ENCODE data around the gene PIP5K1C.

Gene PIP5K1C

DNA sequence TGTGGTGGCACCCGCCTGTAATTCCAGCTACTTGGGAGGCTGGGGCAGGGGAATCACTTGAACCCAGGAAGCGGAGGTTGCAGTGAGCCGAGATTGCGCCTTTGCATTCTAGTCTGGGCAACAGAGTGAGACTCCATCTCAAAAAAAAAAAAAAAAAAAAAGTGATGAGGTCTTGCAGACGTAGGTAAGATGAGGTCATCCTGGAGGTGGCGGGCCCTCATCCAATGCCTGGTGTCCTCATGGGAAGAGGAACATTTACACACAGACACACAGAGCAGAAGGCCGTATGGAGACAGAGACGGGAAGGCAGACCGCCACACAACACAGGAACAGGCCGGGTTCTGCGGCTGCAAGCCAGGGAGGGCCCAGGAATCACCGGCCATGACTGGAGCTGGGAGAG lies 78.0 kb downstream of the PIP5K1C start:
- DNase-seq = no peak

DNA sequence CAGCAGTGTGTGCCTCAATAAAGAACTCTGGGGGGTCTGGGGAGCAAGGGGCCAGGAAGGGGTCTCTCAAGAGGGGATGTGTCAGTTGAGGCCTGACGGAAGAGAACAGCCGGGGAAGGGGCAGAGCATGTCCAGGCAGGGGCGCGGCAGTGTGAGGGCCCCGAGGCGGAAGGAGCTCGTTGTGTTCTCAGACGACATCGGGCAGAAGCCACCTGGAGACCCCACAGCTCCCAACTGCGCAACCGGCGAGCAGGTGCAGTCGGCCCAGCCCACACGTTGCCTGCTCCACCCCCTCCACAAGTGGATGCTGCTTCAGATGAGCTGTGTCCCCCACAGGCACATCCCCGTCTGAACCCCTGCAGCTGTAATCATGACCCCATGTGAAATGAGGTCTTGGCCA lies 78.6 kb downstream of the PIP5K1C start:
- no peak for DNase-seq

DNA sequence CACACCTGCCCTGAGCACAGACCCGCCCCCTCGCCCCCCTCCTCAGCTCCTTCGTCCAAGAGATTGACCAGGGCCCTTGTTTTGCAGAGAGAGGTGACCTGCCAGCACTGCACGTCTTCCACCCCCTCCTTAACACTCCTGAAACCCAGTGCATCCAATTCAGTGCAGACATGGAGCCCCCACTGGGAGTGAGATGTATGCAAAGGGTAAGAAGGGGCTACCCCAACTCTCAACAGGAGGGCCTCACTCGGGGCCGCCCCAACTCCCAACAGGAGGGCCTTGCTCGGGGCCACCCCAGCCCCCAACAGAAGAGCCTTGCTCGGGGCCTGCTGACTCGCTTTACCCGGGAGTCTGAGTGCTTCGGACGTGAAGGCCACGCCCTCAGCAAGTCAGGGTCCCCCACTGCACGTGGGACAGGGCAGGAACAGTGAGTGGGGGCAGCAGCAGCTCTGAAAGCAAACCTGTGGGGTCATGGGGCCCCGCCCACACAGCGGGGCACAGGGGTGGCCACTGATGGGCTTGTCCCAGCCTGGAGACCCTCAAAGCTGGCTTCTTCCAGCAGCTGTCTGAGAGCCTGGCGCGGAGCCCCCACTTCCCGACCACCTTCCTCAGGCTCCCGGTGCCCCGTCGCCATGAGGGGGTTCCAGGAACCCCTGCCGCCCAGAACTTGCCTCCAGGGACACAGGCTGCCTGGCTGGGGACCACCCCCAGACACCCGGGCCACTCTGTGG lies 79.3 kb downstream of the PIP5K1C start:
- DNase-seq = no peak

DNA sequence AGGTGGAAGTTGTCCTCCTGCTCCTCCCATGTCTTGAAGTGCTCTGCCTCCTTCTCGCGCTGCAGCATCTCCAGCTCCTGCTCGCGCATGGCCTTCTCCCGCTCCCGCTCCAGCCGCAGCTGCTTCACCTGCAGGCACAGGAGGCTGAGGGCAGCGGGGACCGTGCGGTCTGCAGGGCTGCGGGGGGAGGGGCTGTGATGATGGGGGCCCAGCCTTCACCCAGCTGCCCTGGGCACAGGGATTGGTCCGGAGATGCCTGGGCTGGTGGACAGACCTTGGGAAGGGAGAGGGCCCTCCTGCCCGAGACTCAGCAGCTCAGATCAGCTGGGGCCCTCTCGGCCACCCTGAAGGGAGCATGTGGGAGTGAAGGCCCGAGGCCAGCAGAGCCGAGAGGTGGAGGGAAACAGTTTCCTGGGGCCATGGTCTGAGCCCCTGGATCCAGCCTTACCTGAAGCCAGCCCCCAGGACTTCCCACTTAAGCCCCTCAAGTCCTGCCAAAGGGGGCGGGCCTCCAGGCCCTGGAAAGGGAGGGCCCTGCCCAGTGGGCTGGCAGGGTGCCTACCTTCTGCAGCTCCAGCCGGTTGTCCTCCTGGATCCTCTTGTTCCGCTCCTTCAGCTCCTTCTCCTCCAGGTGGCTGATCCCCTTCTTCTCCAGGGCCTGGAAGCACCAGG lies 80.0 kb downstream of the PIP5K1C start:
- DNase-seq = no peak

DNA sequence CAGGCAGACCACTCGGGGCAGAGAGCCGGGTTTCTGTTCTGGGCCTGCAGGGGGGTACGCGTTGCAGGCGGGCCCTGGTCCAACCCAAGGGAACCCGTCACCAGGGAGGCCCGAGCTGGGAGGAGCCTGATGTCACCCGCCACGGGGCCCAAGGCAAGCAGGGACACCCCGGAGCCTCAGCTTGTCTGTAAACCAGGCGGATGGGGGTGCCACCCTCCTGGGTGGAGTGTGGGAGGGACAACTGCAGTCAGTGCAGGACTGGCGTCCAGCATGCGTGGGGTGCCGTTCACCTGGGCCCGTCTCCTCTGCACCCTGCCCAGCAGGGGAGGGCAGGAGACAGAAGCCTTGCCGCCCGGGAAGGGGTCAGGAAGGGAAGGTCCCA lies 80.6 kb downstream of the PIP5K1C start:
- DNase-seq = no peak

DNA sequence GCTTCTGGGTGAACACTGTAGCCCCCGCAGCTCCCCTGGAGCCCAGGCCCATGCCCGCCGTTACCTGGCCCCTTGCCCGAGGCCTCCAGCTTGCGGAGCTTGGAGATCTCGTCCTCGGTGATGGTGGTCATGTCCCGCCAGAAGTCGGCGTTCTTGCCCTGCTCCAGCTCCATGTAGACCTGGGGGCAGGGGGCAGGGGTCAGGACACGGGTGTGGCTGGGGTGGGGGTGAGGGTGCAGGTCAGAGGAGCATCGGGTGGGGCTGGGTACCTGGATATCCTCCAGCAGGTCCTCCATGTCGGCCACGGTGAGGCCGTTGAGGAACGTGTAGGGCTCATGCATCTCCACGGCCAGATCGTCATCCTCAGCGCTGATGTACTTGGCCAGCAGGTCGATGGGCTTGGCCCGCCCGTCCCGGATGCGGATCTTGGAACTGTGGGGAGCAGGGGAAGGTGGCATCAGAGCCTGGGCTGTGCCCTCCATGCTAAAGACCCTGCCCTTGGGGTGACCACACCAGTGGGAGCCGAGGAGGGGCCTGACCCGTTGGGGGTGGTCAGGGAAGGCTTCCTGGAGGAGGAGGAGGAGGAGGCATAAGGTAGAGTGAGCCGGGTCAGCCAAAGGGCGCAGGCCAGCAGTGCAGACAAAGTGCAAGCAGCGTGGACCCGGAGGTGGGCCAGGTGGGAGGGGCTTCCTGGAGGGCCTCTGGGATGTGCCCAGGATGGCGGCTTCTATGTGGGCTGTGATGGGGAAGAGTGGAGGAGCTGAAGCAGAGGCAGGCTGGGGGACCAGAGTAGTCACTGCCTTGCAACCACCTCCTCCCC lies 81.2 kb downstream of the PIP5K1C start:
- DNase-seq = no peak

DNA sequence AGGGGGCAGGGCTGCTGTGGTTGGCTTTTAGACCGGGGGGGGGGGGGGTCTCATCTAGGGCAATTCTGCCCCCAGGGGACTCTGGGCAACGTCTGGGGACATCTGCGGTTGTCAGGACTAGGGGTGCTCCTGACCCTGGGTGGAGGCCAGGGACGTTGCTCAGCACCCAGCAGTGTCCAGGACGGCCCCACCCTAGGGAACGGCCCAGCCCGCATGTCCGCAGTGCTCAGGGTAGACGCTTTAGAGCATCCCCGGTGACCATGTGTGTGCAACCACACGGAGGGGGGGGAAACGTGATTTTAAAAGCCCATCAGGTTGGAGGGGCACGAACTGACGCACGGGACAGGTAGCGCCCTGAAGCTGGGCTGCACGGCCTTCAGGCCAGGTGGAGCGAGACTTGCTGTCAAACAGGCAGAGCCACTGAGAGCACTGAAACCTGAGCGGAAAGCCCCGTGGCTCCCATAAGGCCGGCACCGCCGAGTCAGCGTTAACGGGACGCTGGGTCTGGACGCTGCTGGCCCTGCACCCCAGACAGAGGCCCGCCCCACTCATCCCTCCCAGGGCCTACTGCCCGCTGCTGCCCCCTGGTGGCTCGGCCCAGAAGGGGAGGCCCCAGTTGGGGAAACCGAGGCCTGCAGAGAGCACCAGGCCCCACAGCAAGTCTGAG lies 82.0 kb downstream of the PIP5K1C start:
- peak in 3 of 4 experiments; percentile 31 to 52 (median 36) for DNase-seq

DNA sequence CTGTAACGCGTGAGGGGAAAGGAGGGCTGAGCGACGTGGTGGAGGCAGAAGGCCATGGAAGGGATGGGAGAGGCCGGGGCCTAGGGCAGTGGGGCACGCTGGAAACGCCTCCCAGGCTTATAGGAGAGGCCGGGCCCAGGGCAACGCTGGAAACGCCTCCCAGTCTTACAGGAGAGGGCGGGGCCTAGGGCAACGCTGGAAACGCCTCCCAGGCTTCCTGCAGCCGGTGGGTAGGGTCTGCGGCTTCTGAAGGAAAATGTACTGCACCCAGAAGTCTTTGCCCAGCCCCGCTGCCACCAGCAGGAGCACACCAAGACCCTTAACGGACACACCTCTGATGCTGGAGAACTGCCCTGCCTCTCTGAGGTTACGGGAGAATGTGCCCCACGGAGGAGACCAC lies 82.8 kb downstream of the PIP5K1C start:
- peak in 1 of 4 experiments; percentile 22 for DNase-seq

DNA sequence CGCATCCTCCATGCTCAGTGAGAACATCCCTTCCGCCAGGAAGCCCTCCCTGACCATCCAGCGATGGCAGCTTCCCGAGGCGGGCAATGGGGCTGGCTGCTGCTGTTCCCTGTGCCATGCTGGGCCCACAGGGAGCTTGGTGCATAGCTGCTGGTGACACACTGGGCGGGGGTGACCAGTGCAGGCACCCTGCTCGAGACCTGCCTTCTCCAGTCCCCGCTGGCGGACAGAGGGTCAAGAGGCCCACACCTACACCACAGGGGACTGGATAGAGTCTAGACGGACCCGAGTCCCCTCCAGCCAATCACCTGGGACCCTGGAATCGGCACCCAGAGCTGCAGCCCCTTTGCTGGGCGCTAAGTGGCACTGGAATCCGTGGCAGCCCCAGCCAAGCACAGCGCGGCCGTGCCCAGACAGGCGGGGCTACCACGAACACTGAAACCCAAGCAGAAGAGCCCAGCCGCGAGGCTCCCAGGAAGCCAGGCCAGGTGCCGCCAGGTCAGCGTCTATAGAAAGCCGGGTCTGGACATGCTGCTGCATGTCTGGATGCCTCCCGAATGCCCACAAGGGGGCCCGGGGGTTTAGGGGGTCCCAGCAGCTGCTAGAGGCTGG lies 84.6 kb downstream of the PIP5K1C start:
- DNase-seq = no peak

DNA sequence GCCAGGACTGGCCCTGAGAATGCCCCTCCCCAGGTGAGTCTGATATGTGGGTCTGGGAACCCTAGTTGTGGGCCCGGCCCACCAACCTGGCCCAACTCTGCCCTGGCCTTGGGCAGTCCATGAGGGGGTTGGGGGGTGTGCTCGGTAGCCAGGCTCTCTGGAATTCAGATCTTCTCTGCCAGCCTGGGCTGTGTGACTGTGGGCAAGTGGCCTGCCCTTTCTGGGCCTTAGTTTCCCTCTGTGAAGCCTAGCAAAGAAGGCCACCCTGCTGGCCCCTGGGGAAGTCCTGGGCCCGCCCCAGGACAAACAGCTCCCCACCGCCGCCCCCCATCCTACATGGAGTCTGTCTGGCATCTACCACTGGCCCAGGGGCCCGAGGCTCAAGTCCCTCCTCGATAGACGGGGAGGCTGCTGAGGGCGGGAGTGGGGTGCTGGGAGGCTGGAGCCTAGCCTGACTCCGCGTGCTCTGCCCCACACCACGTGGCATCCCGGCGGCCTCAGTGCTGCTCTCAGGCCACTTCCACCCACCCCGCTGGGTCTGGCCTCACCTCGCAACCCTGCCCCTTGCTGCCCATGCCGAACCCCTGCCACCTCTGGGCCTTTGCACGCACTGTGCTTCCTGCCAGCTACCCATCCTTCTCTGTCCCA lies 85.3 kb downstream of the PIP5K1C start:
- DNase-seq = no peak

DNA sequence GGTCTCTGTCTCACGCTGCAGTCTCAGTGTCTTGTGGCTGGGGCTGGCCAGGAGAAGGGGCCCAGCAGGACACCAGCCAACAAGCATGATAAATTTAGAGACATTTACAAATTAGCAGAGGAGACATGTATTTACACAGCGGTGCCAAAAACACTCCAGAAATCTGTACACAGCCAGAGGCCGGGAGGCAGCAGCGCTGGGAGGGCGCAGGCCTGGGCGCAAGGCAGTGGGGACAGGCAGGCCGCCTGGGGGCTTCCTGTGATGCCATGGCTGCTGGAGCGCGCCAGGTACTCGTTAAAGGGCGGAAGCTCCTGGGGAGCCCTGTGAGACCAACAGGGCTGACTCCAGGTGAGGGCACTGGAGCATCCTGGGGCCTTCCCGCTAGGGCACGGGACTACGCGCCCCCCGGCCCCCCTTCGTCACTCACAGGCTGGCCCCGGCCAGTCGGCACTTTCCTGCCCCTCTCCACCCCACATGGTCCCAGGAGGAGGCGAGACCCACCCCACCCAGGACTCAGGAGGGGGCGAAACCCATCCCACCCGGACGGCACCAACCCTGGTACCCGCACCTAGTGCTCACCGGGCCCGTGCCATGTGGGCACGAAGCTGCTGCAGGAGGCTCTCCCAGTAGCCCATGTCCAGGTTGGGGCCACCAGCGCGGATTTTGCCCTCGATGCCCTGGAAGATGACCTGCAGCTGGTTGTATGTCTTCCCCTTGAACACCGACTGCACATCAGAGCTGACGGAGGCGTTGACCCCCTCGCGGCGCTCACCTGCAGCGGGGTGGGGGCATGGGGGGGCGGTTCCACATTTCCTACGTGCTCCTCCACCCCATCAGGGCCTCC lies 86.2 kb downstream of the PIP5K1C start:
- DNase-seq = no peak

DNA sequence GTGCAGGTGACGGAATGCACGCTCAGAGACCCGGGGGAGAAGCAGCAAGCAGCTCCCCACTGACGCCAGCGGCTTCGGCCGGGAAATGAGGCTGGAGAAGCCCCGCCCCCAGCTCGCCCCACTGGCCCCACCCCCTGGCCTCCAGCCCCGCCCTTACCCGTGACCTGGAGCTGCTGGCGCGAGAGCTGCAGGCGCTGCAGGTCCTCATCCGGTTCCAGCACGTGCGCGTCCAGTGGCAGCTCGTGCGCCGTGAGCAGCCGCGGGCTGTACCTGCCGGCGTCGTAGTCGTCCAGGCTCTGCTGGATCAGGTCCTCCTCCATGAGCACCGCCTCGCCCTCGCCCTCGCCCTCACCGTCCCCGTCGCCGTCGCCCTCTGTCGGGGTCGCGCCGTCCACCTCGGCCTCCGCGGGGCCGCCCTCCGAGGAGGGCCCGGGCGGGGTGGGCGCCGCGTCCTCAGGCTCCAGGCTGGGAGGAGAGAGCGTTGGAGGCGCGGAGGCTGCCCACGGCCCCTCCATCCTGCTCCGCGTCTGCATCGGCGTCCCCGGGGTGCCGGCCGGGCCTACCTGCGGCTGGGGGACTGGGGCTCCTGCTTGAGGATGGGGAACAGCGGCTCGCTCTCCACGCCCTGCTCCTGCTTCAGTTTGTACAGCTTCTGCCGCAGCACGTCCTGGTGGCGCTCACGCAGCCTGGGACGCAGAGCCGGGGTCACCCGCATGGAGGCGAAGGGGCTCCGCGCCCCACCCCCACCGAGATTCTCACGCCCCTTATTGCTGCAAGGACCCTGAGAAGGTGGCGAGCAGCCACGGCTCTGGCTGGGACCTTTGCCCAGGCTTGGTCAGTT lies 87.1 kb downstream of the PIP5K1C start:
- no peak for DNase-seq

DNA sequence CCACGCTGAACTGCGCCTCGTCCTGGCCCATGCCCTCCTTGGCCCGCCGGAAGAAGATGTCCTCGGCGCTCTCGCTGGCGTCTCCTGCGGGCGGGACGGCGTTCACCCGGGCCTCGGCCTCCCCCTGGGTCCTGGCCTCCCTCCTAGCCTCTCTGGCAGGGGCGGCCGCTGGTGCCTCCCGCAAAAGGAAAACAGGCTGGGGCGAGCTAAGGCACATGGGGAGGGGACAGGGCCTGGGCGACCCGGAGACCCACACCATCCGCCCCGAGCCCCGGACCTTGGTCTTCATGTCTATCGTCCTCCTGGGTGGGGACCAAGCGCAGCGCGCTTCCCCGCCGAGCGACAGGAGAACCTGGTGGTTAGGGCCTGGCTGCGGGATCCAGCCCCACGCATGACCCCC lies 87.9 kb downstream of the PIP5K1C start:
- DNase-seq = no peak

DNA sequence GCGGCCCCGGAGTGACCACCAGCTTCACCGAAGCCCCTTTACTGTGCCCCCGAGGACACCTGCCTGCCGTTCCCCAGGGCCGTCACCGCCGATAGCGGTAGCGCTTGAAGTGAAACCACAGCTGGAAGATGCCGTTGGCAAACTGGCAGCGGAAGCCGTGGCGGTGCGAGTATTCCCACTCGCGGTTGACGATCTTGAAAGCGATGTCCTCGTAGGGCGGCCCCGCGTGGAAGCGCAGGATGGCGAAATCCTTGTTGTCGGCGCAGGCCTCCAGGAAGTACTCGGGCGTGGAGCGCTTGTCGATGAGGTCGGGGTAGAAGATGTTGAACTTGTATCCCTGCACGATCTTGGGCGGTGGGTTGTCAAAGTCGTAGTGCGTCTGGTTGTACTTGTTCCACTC lies 88.4 kb downstream of the PIP5K1C start:
- DNase-seq = no peak

DNA sequence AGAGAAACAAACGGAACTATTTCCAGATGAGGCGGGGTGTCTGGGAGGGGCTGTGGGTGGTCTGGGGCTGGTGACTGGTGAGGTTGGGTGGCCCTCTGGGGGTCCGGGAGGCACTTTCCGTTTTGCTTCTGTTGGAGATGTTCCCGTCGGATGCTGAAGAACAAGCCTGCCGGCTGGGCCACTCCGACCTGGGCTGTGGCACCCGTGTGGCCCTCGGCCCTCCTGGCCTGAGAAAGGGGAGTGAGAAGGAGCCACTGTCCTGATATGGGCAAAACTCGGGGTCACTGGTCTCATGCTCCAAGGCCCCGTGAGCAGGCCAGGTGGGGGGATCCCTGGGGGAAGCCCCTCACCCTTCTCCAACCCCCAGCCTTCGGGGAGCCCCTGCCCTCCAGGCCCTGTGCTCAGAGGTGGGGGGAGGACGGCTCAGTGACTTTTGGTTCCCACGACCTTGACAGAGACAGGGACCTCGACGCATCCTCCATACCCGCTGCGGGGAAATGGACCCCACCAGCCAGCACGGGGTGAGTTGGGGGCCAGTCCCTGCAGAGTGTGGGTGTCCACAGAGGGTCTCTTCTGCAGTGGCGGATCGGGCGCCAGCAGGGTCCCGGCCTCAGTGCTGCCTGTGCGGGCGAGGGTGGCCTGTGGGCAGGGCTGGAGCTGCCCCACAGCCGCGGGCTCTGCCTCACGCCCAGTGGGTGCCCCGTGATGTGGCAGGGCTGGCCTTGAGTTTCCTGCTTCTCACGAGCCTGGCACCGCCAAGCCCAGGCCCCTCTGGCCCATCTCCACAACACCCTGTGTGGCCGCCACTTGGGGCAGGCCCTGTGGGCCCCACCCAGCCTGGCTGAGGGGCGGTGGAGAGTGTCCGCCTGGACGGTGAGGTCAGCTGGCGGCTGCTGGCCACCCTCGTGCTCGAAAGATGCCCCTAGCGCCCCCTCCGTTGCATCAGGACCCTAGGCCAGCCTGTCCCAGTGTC lies 89.2 kb downstream of the PIP5K1C start:
- DNase-seq = no peak

DNA sequence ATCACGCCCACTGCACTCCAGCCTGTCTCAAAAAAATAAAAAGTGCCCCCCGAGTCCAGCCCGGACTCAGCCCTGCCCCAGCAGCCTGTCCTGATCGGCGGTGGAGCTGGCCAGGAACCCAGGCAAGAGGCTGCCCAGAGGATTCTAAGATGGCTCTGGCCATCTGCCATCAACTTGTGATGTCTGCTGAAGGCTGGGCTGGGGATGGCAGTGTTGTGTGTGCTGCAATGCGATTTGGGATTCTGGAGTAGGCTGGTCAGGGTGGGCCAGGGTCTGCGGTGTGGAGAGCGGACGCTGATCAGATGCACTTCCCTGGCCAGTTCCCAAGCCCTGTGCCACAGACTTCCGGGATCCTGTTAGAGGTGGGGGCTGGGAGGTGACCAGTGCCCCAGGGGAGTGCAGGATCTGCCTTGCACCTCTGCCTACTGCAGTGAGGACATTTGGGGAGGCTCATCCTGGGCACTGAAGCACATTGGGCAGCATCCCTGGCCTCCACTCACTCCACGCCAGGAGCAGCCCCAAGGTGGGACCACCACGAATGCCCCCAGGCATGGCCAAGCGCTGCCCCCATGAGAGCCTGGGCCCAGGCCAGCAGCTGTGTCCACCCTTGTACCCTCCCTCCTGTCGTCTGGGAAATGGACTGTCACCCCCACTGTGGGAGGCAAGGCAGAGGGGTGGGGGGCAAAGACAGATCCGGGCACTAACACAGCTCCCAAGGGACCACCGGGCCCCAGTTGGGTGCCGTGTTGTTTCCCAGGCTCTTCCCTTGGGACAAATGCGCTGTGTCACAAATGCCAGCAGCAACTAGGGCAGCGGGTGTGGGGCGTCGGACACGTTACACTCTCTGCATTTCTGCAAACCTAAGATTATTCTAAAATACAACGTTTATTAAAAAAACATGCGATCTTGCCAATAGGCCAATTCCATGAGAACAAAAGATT lies 90.2 kb downstream of the PIP5K1C start:
- no peak for DNase-seq

DNA sequence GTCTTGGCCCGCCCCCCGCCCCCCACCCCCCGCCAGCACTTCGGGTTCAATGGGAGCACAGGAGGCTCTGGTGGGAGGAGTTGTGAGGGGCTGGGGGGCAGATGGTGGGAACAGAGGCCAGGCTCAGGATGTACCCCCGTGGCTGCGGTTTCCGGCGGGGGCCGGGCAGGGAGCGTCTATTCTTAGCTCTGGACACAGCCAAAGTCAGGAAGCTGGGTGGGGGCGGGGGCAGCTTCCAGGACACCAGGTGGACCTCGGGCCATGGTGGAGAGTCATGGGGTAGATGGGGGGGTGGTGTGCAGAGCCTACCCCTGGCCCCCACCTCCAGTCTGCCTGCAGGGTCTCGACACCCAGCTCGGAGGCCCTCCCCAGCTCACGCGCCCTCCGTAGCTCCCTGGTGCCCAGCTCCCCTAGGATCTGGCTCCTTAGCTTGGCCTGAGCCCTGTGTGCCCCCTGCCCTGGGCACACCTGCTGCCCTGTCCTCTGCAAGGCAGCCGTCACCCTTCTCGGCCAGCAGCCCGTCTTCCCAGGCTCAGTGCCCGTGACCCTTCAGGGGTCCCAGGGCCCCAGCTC lies 91.4 kb downstream of the PIP5K1C start:
- no peak for DNase-seq
